Panc1 (cell line): ENCODE measurements around the gene TMEM217. TPM values are rescaled to one million over a fixed set of nuclear protein-coding genes. Genes with fewer than 3 reads are reported as not detected.

Experiments used
- ATAC-seq: fragments of 200-7000 bp; cut with Tn5 transposase; 2 replicates; pipeline ENCODE4 v1.9.1; 2020; ENCODE audit warnings: mild to moderate bottlenecking, moderate library complexity
- BruUV-seq: library from RNA; stranded (reverse); fragments of 400-500 nt; replicated peaks from 2 replicates; lab custom pipeline; 2021; lab: Mats Ljungman, UMichigan
- CTCF ChIA-PET: fragments of 300-600 bp; sonication (Branson Sonifier 250); formaldehyde crosslinking; loops from one replicate; lab custom pipeline; 2022; ENCODE audit warnings: antibody characterized with exemption; lab: Charles Lee
- POLR2A ChIA-PET: fragments of 300-600 bp; sonication (Branson Sonifier 250); formaldehyde crosslinking; loops from one replicate; lab custom pipeline; 2022; ENCODE audit warnings: antibody characterized with exemption; lab: Charles Lee
- DNase-seq: peaks from one replicate; pipeline ENCODE4 v3.0.0-alpha.2; 2010; ENCODE audit warnings: low read depth, low spot score
- H3K27ac ChIP-seq: 2 replicates; pipeline ENCODE4 v1.5.1; 2011; ENCODE audit warnings: mild to moderate bottlenecking, low read length, inconsistent platforms
- H3K27me3 ChIP-seq: fragments of 200-500 bp; sonication (Bioruptor generic); 2 replicates; pipeline ENCODE4 v1.6.0; 2014; ENCODE audit warnings: low read length, inconsistent platforms; ENCODE audit not compliant: control insufficient read depth, insufficient read depth
- H3K36me3 ChIP-seq: fragments of 200-500 bp; sonication (Bioruptor generic); 2 replicates; pipeline ENCODE4 v1.5.1; 2014; ENCODE audit warnings: inconsistent platforms, mild to moderate bottlenecking, low read length, moderate library complexity; ENCODE audit not compliant: control insufficient read depth, insufficient read depth
- H3K4me1 ChIP-seq: 2 replicates; pipeline ENCODE4 v1.5.1; 2011; ENCODE audit warnings: inconsistent platforms, mild to moderate bottlenecking, low read length, moderate library complexity; ENCODE audit not compliant: control insufficient read depth, insufficient read depth
- H3K4me3 ChIP-seq, 2 experiments: 2 replicates each; pipeline ENCODE4 v1.5.1; 2011 to 2012; ENCODE audit warnings: low read depth in 2 of 2, low read length in 2 of 2, mild to moderate bottlenecking in 2 of 2, inconsistent platforms in 1 of 2, moderate library complexity in 1 of 2
- H3K9me3 ChIP-seq: fragments of 200-500 bp; sonication (Bioruptor generic); 2 replicates; pipeline ENCODE4 v1.5.1; 2014; ENCODE audit warnings: low read depth, mild to moderate bottlenecking, inconsistent platforms, low read length, moderate library complexity; ENCODE audit not compliant: control insufficient read depth, insufficient read depth
- CTCF ChIP-seq: fragments of 450-650 bp; IDR thresholded peaks from 2 replicates; pipeline ENCODE4 v1.5.1; 2017; ENCODE audit warnings: mild to moderate bottlenecking
- POLR2AphosphoS5 ChIP-seq: IDR thresholded peaks from 2 replicates; pipeline ENCODE4 v1.6.1; 2012; ENCODE audit warnings: mild to moderate bottlenecking, low read depth, low read length, moderate library complexity
- REST ChIP-seq, 2 experiments: IDR thresholded peaks; 2 replicates each; pipeline ENCODE4 v1.6.1; 2011 to 2012; ENCODE audit warnings: low read depth in 2 of 2, control low read depth in 1 of 2, low read length in 1 of 2, mild to moderate bottlenecking in 1 of 2, moderate library complexity in 1 of 2; ENCODE audit not compliant: insufficient read depth in 1 of 2
- SIN3A ChIP-seq: IDR thresholded peaks from 2 replicates; pipeline ENCODE4 v1.6.1; 2012; ENCODE audit warnings: low read depth, mild to moderate bottlenecking, low read length, moderate library complexity, borderline replicate concordance; ENCODE audit not compliant: insufficient read depth
- TCF7L2 ChIP-seq: IDR thresholded peaks from 2 replicates; pipeline ENCODE4 v1.6.1; 2011; ENCODE audit warnings: mild to moderate bottlenecking, low read depth, low read length, inconsistent platforms
- in situ Hi-C: cut with HindIII; loops from 2 replicates; pipeline ENCODE4 v1.10.0; 2016; ENCODE audit warnings: low sequenced_read_pairs, low pct_unique_long_range_greater_than_20kb
- intact Hi-C: fragments of 100-400 bp; cut with micrococcal nuclease; formaldehyde crosslinking; loops from one replicate; pipeline ENCODE4 v1.10.0; 2022; ENCODE audit not compliant: unreplicated experiment
- total RNA-seq: library from RNA; stranded (reverse); gene quantifications from one replicate; pipeline ENCODE4 v1.2.1, GENCODE V29; 2021; ENCODE audit not compliant: unreplicated experiment

The TMEM217 gene
- total RNA-seq, 1 experiment from 2014 or later = 4.0 TPM

- Histone ChIP-seq H3K27ac (peak overlapping the region; percentile 21; the same call in 1 of the 2 replicates), H3K9me3 (no peaks in the 10 kb centered on the region), H3K36me3 (peaks cover 12% of the 10 kb centered on the region), H3K4me3 (peak overlapping the region; percentile 80 to 81), H3K27me3 (no peaks in the 10 kb centered on the region), H3K4me1 (peaks cover 30% of the 10 kb centered on the region)
- no peak for ATAC-seq
- intact Hi-C loops (loop anchor here (2.0 to 5.0 kb wide), 4 partner anchors 41 to 146 kb away; no protein-coding TSS in a partner anchor), in situ Hi-C loops (no loop called here)
- BruUV-seq = no TSS peak
- no peak for TF ChIP-seq SIN3A
- TF ChIP-seq POLR2AphosphoS5 = no peak
- TF ChIP-seq CTCF = no peak
- no peak for TF ChIP-seq TCF7L2
- no peak for TF ChIP-seq REST (IDR thresholded peaks at IDR 0.05; ENCODE audit: insufficient read depth in 1 of 2, low read depth in 2 of 2, low read length in 1 of 2)
- POLR2A ChIA-PET = no interaction called here
- no peak for DNase-seq
- CTCF ChIA-PET = interaction anchor here (0.8 to 3.4 kb wide), 5 partner anchors 42 to 151 kb away, joined by 3 to 23 read pairs (median 4); no protein-coding TSS in a partner anchor
These were observed 84.9 kb downstream of the TMEM217 start for GRCh38 chr6:37172912-37173492.

GRCh38 chr6:37171970-37172812 is 85.8 kb downstream of the TMEM217 start:
- H3K27me3 ChIP-seq = no peaks in the 10 kb centered on the region
- in situ Hi-C loops = no loop called here
- DNase-seq = peak; percentile 84
- no TSS peak for BruUV-seq
- POLR2A ChIA-PET = interaction anchor here (0.9 kb wide), 1 partner anchor 44 kb away, joined by 4 read pairs; no protein-coding TSS in a partner anchor
- peak overlapping the region; percentile 80 to 81 for H3K4me3 ChIP-seq
- intact Hi-C loops = loop anchor here (2.0 to 5.0 kb wide), 4 partner anchors 40 to 145 kb away; no protein-coding TSS in a partner anchor
- peak overlapping the region; percentile 96 for H3K27ac ChIP-seq
- peak; percentile 94 for TF ChIP-seq TCF7L2
- peak; percentile 93; the same call in 1 of the 2 replicates for TF ChIP-seq SIN3A
- TF ChIP-seq POLR2AphosphoS5 = peak; percentile 43
- peak; percentile 92 for TF ChIP-seq CTCF
- TF ChIP-seq REST (IDR thresholded peaks at IDR 0.05; ENCODE audit: insufficient read depth in 1 of 2, low read depth in 2 of 2, low read length in 1 of 2) = no peak
- H3K36me3 ChIP-seq = peaks cover 12% of the 10 kb centered on the region
- ATAC-seq = peak; percentile 18; the same call in 1 of the 2 replicates
- no peaks in the 10 kb centered on the region for H3K9me3 ChIP-seq
- peaks cover 31% of the 10 kb centered on the region for H3K4me1 ChIP-seq
- CTCF ChIA-PET = interaction anchor here (0.6 to 3.4 kb wide), 8 partner anchors 41 to 171 kb away, joined by 3 to 23 read pairs (median 4); no protein-coding TSS in a partner anchor
